GM18519 (cell line): ENCODE data around the gene C17orf113.
"Not testable (repeated sequence)": the region's sequence is repeated elsewhere in the genome, so short reads cannot be mapped to it uniquely, and the experiment has no call there.

Source experiments
- ATAC-seq: cut with Tn5 transposase; IDR thresholded peaks from one replicate; pipeline ENCODE4 v1.9.1; 2021; ENCODE audit warnings: mild to moderate bottlenecking, moderate library complexity; ENCODE audit not compliant: unreplicated experiment, low FRiP score

The C17orf113 gene

GRCh38 chr17:42042598-42043319, 7.6 kb downstream of the C17orf113 start:
- no peak for ATAC-seq

DNA sequence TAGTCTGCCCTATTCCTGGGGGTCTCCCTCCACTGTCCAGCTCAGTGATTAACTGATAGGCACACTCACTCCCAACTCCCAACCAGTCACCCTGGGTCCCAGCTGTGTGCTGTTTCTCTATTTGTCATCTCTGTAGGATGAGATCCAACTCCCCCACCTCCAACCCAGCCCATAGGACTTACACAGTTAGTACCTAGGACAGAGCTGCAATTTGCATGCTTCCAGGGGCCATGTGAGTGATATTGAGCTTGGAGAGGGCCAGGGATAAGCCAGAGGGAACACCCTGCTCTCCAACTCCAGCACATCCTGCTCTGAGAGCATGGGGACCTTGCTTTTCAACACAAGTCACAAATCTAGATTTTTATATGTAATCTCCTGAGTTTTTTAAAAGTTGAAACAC, 8.8 kb downstream of the C17orf113 start:
- ATAC-seq = no peak

- ATAC-seq = no peak
Measured at GRCh38 chr17:42040818-42041217, 9.6 kb downstream of the C17orf113 start.

- no peak for ATAC-seq
Measured at GRCh38 chr17:42039794-42040763, 10.3 kb downstream of the C17orf113 start.

- ATAC-seq = no peak
Measured at GRCh38 chr17:42038221-42038973, 12.0 kb downstream of the C17orf113 start.

DNA sequence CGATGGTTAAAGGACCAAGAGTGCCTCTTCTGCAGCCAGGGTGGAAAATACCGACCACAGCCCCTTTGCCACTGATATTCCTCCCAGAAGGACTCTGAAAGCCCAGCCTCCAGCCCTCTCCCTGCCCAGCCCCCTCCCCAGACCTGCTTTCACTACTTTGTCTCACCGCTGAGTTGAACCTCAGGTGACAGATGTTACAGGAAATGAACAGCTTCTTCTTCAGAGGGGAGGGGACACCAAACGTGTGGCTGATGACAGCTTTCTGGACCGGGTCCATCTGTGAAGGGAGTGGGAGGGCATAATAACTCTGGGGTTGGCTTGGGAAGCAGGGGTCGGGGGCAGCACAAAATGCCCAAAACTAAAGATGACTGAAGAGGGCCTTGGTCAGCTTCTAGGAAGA, 16.3 kb downstream of the C17orf113 start:
- ATAC-seq = no peak

DNA sequence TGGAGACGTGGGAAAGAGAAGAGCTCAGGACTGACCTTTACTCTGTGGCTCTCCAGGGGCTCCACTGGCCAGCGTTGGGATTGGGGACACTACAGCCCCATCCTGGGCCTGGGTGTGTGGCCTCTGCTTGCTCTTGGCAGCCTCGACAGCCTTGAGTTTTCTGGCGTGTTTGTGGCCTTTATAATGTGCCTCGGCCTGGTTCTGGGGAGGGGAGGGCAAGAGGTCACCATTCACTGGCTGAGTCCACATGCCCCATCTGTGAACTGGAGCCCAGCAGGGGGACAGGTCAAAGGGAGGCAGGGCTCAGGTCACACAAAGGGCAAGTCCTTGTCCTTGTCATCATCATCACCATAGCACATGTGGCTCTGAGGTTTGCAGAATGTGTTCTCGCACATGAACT, 18.8 kb downstream of the C17orf113 start:
- ATAC-seq = no peak

DNA sequence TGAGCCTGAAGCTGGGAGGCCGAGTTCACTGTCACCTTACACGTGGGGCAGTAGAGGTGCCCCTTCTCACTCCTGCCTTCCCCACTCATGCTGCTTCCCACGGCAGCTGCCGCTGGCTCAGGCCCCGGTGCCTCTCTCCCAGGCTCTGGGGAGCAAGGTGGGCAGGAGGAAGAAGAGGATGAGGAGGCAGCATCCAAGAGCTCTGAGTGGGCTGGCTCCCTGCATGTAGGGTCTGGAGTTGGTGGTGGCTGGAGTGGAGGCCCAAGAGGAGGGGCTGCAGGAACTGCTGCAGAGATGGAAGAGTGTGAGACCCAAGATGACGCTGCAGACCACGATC, 21.6 kb downstream of the C17orf113 start:
- ATAC-seq = no peak

- no peak for ATAC-seq
Measured at GRCh38 chr17:42027961-42028790, 22.2 kb downstream of the C17orf113 start.

GRCh38 chr17:42027590-42027889, 22.9 kb downstream of the C17orf113 start:
- ATAC-seq = no peak

DNA sequence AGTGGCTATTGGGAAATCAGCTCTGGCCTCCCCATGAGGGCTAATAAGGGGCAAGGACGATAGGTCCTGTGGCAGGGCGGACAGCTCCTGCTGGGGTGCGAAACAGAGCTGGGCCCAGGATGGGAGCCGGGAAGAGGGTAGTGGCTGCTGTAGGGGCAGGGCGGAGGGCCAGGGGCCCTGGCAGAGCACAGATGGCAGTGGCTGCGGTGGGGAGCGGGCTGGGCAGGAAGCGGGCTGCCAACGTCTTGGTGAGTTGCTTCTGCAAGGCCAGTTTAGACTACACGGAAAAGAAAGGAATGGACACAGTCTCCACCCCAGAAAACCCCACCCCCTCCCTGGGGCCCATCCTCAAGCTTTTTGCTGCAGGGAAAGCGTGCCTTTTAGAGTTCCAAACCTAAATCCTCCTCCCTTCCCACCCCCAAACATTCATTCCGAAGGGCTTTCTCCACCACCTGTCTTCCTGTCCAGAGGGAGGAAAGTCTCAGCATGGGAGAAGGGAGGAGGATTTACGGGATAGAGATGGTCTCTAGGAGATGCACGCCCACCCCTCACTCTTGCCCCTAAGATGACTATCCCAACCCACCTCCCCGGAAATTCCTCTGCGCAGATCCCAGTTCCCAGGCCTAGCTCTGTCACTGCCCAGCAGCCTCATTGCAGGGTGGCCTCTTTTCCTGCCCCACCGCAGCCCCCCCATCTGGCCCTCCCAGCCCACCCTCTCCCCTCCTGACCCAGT, 23.4 kb downstream of the C17orf113 start:
- no peak for ATAC-seq

GRCh38 chr17:42025936-42026335, 24.5 kb downstream of the C17orf113 start:
- no peak for ATAC-seq

DNA sequence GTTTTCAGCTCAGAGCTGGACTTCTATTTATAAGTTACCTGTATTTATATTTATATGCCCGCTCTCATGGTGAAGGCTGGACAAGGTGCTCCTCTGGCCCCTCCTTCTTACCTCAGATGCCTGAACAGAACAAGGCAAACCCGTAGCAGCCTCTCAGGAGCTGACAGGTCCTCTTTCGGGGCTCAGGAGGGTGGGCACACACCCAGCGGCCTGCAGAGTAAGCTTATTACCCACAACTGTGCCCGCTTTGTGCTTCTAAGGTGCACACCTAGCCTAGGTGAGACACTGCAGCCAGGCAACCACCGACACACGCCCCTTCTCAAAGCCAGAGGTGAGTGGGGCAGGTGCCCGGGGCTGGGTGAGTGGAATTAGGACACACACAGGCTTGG, 25.2 kb downstream of the C17orf113 start:
- ATAC-seq = no peak

- no peak for ATAC-seq
Measured at GRCh38 chr17:42023524-42024349, 26.7 kb downstream of the C17orf113 start.

GRCh38 chr17:42020845-42021244, 29.6 kb downstream of the C17orf113 start:
- not testable (repeated sequence) for ATAC-seq

DNA sequence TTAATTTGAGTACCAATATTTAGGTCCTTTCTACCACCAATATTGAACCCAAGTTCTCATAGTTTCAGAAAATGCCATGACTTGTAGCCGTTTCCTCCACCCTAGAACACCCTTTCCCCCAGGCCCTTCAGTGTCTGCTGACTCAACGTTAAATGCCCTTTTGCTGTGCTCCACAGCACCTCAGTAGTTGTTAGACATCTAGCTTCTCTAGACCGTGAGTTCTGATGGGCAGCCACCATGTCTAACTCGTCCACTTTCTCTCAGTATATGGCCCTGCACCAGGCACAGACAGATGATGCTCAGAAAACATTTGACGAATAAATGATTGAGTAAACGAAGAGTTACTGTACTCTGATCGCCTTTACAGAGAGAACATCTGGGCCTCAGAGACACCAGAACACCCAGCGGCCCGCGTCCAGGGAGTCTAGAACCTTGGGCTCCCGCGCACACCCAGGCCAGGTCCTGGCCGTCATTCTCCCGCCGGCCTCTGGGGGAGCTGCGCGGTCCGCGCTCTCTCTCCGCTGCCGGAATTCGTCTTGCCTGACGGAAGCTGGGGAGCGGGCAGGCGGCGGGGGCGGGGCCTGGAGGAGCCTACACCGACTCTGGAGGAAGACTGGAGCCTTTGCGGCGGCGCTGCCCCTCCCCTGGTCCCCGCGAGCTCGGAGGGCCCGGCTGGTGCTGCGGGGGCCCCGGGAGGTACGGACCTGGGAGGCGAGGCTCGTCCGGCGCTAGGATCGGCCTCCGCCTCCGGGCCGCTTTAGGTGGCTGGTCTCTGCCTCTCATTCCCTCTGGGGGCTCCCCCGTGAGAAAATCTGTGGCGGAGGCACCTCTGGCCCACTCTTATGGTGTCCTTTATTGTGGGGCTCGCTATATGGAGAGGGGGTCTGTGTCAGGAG, 30.6 kb downstream of the C17orf113 start, which contains the start of gene NKIRAS2:
Gene NKIRAS2 (plus strand): TSS at position 582 of the 896 bp plus-strand sequence. CDS start 1,488 bp downstream, outside the sequence.
- no peak for ATAC-seq

- no peak for ATAC-seq
Measured at GRCh38 chr17:42018988-42019387, 31.4 kb downstream of the C17orf113 start.

DNA sequence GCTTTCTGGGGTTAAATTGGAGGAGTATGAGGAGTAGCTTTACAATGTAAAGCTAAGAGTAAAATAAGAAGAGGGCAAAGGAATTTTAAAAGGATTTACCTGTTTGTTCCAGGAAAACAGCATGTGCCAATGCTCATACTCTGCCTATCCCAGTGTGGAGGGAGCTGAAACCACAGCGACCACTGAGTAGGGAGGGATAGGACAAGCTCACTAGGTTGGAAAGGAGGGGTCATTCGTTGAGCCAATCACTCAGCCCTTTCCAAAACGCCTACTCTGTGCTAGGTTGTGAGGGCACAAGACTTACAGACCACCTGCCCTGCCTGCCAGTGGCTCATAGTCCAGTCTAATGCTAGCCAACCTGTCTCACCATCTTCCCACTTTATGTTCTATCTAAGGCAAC, 32.1 kb downstream of the C17orf113 start:
- ATAC-seq = no peak
